ENCODE results near the gene COL5A2. TPM values are rescaled to one million over a fixed set of nuclear protein-coding genes. Genes with fewer than 3 reads are reported as not detected.

Gene COL5A2
- total and polyA plus RNA-seq, 9 of the 15 experiments (the other 6 are each of a cell fraction or from before 2014, with no cell fraction given), result 0.01 to 0.54 (median 0.19) TPM

DNA sequence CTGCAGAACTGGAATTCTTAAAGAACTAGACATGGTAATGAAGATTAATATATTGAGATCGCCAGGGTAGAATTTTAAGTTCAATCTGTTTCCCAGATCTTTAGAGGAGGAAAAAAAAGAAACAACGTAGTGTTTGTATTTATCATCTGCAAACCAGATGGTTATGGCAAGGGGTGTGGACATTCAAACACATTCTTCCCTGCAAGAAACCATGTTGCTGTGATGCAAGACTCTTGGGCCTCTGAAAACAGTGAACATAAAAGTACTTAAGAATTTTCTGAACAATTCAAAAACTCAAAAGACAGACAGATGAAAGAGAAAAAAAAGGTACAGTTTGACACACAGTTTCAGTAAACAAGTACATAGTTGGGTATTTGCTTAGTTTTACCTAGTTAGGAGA lies 35.6 kb downstream of the COL5A2 start:
- no peak overlapping the region for H3K9ac ChIP-seq (ENCODE audit: insufficient read depth in 1 of 2, low read depth in 2 of 2, low read length in 2 of 2)
- no peak for ATAC-seq
- no peaks in the 10 kb centered on the region for H4K20me1 ChIP-seq (replicated peaks; ENCODE audit: control insufficient read depth, insufficient read depth, low read length)
- no peak overlapping the region for H3K4me3 ChIP-seq
- no peaks in the 10 kb centered on the region for H3K9me1 ChIP-seq (ENCODE audit: control insufficient read depth, insufficient read depth, low read length)
- in situ Hi-C loops (cut with MboI) (no loop called here), intact Hi-C loops (cut with micrococcal nuclease) (loop anchor here (1.0 to 5.0 kb wide), 3 partner anchors 144 to 268 kb away; no protein-coding TSS in a partner anchor)
- CTCF ChIA-PET (ENCODE audit: low intra/inter-chr PET ratio), result interaction anchor here (0.9 to 1.4 kb wide), 2 partner anchors 144 to 269 kb away, joined by 7 to 9 read pairs; no protein-coding TSS in a partner anchor
- no peaks in the 10 kb centered on the region for H3K79me2 ChIP-seq (ENCODE audit: control insufficient read depth, insufficient read depth, low read length)
- no peaks in the 10 kb centered on the region for H3K4me1 ChIP-seq (replicated peaks in 1 of 2; ENCODE audit: control insufficient read depth in 2 of 2, insufficient read depth in 2 of 2, low read length in 2 of 2)
- no peak for DNase-seq (ENCODE audit: extremely low read depth in 1 of 4, low spot score in 3 of 4)
- WGBS (ENCODE audit: insufficient coverage, low coverage, missing lambda C conversion rate), result 0% methylated on average over 2 of the region's 2 CpGs
- H3K27me3 ChIP-seq (ENCODE audit: control insufficient read depth in 2 of 2, insufficient read depth in 2 of 2, low read length in 2 of 2), result no peaks in the 10 kb centered on the region
- POLR2A ChIA-PET, result no interaction called here
- no peak overlapping the region for H2AFZ ChIP-seq (ENCODE audit: low read depth, low read length)
- no peaks in the 10 kb centered on the region for H3K9me3 ChIP-seq (replicated peaks; ENCODE audit: control insufficient read depth, insufficient read depth, low read depth, low read length)
- H3K36me3 ChIP-seq (ENCODE audit: control insufficient read depth, insufficient read depth, low read length), result no peaks in the 10 kb centered on the region
- H3K4me2 ChIP-seq (ENCODE audit: insufficient read depth, low read length), result no peak overlapping the region
- no peak overlapping the region for H3K27ac ChIP-seq (ENCODE audit: extremely low read depth, low read depth, low read length)
- no TSS peak for BruUV-seq (replicated peaks)
- no peak for FAIRE-seq
- no peak for TF ChIP-seq HCFC1 (IDR thresholded peaks at IDR 0.05; ENCODE audit: low read depth, low read length)
- TF ChIP-seq RBM22 (IDR thresholded peaks at IDR 0.05; ENCODE audit: low read depth, low read length, poor library complexity, severe bottlenecking), result no peak
- TF ChIP-seq KDM2B (CRISPR knock-in tag; IDR thresholded peaks at IDR 0.05), result no peak
- no peak for TF ChIP-seq ZNF408 (CRISPR knock-in tag; IDR thresholded peaks at IDR 0.05; ENCODE audit: low read depth)
- TF ChIP-seq, protein P1, sequence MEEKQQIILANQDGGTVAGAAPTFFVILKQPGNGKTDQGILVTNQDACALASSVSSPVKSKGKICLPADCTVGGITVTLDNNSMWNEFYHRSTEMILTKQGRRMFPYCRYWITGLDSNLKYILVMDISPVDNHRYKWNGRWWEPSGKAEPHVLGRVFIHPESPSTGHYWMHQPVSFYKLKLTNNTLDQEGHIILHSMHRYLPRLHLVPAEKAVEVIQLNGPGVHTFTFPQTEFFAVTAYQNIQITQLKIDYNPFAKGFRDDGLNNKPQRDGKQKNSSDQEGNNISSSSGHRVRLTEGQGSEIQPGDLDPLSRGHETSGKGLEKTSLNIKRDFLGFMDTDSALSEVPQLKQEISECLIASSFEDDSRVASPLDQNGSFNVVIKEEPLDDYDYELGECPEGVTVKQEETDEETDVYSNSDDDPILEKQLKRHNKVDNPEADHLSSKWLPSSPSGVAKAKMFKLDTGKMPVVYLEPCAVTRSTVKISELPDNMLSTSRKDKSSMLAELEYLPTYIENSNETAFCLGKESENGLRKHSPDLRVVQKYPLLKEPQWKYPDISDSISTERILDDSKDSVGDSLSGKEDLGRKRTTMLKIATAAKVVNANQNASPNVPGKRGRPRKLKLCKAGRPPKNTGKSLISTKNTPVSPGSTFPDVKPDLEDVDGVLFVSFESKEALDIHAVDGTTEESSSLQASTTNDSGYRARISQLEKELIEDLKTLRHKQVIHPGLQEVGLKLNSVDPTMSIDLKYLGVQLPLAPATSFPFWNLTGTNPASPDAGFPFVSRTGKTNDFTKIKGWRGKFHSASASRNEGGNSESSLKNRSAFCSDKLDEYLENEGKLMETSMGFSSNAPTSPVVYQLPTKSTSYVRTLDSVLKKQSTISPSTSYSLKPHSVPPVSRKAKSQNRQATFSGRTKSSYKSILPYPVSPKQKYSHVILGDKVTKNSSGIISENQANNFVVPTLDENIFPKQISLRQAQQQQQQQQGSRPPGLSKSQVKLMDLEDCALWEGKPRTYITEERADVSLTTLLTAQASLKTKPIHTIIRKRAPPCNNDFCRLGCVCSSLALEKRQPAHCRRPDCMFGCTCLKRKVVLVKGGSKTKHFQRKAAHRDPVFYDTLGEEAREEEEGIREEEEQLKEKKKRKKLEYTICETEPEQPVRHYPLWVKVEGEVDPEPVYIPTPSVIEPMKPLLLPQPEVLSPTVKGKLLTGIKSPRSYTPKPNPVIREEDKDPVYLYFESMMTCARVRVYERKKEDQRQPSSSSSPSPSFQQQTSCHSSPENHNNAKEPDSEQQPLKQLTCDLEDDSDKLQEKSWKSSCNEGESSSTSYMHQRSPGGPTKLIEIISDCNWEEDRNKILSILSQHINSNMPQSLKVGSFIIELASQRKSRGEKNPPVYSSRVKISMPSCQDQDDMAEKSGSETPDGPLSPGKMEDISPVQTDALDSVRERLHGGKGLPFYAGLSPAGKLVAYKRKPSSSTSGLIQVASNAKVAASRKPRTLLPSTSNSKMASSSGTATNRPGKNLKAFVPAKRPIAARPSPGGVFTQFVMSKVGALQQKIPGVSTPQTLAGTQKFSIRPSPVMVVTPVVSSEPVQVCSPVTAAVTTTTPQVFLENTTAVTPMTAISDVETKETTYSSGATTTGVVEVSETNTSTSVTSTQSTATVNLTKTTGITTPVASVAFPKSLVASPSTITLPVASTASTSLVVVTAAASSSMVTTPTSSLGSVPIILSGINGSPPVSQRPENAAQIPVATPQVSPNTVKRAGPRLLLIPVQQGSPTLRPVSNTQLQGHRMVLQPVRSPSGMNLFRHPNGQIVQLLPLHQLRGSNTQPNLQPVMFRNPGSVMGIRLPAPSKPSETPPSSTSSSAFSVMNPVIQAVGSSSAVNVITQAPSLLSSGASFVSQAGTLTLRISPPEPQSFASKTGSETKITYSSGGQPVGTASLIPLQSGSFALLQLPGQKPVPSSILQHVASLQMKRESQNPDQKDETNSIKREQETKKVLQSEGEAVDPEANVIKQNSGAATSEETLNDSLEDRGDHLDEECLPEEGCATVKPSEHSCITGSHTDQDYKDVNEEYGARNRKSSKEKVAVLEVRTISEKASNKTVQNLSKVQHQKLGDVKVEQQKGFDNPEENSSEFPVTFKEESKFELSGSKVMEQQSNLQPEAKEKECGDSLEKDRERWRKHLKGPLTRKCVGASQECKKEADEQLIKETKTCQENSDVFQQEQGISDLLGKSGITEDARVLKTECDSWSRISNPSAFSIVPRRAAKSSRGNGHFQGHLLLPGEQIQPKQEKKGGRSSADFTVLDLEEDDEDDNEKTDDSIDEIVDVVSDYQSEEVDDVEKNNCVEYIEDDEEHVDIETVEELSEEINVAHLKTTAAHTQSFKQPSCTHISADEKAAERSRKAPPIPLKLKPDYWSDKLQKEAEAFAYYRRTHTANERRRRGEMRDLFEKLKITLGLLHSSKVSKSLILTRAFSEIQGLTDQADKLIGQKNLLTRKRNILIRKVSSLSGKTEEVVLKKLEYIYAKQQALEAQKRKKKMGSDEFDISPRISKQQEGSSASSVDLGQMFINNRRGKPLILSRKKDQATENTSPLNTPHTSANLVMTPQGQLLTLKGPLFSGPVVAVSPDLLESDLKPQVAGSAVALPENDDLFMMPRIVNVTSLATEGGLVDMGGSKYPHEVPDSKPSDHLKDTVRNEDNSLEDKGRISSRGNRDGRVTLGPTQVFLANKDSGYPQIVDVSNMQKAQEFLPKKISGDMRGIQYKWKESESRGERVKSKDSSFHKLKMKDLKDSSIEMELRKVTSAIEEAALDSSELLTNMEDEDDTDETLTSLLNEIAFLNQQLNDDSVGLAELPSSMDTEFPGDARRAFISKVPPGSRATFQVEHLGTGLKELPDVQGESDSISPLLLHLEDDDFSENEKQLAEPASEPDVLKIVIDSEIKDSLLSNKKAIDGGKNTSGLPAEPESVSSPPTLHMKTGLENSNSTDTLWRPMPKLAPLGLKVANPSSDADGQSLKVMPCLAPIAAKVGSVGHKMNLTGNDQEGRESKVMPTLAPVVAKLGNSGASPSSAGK (IDR thresholded peaks at IDR 0.05), result no peak
- TF ChIP-seq, protein P2, sequence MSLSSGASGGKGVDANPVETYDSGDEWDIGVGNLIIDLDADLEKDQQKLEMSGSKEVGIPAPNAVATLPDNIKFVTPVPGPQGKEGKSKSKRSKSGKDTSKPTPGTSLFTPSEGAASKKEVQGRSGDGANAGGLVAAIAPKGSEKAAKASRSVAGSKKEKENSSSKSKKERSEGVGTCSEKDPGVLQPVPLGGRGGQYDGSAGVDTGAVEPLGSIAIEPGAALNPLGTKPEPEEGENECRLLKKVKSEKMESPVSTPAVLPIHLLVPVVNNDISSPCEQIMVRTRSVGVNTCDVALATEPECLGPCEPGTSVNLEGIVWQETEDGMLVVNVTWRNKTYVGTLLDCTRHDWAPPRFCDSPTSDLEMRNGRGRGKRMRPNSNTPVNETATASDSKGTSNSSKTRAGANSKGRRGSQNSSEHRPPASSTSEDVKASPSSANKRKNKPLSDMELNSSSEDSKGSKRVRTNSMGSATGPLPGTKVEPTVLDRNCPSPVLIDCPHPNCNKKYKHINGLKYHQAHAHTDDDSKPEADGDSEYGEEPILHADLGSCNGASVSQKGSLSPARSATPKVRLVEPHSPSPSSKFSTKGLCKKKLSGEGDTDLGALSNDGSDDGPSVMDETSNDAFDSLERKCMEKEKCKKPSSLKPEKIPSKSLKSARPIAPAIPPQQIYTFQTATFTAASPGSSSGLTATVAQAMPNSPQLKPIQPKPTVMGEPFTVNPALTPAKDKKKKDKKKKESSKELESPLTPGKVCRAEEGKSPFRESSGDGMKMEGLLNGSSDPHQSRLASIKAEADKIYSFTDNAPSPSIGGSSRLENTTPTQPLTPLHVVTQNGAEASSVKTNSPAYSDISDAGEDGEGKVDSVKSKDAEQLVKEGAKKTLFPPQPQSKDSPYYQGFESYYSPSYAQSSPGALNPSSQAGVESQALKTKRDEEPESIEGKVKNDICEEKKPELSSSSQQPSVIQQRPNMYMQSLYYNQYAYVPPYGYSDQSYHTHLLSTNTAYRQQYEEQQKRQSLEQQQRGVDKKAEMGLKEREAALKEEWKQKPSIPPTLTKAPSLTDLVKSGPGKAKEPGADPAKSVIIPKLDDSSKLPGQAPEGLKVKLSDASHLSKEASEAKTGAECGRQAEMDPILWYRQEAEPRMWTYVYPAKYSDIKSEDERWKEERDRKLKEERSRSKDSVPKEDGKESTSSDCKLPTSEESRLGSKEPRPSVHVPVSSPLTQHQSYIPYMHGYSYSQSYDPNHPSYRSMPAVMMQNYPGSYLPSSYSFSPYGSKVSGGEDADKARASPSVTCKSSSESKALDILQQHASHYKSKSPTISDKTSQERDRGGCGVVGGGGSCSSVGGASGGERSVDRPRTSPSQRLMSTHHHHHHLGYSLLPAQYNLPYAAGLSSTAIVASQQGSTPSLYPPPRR (CRISPR knock-in tag; IDR thresholded peaks at IDR 0.05; ENCODE audit: borderline replicate concordance), result no peak
